GM18517 (cell line): Measurements from ENCODE around the gene CHPT1.
"Not testable (repeated sequence)": the region's sequence is repeated elsewhere in the genome, so short reads cannot be mapped to it uniquely, and the experiment has no call there.

Source experiments
- ATAC-seq: cut with Tn5 transposase; IDR thresholded peaks from one replicate; pipeline ENCODE4 v1.9.1; 2021; ENCODE audit warnings: mild to moderate bottlenecking, moderate library complexity; ENCODE audit not compliant: unreplicated experiment

Gene CHPT1

DNA sequence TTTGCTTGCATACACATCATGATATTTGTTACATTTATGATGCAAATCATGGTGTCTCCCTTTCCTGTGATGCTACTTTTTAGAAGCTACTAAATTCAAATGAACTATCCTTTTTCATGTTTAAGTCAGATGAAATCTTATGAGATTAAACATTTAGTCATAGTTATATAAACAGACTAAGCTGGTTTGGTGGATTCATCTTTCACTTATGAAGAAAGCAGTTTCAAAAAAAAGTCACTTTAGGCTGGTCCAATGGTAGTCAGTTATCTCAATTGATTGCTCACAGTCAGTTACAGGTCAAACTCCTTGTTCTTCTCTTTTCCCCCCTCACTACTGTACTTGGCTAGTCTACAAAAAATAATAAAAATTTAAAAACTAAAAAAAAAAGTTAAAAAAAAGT lies 22.1 kb downstream of the CHPT1 start:
- ATAC-seq, result no peak

DNA sequence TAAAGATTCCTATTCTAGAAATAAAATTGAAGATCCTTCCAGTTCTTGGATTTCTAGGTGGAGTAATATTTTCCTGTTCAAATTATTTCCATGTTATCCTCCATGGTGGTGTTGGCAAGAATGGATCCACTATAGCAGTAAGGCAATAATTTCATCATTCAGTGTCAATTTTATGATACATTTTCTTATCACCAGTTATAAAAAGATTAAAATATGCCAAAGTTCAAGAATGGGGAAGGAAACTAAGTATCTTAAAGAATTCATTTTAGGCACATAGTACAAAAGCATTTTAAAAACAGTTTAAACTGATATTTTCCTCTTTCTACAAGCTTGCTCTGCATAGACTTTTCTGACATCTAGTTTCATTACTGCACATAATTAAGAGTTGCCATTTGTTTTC lies 22.7 kb downstream of the CHPT1 start:
- no peak for ATAC-seq

GRCh38 chr12:101722392-101722791 lies 25.0 kb downstream of the CHPT1 start:
- ATAC-seq, result no peak

- no peak for ATAC-seq
Observed at GRCh38 chr12:101727098-101727497, 29.7 kb downstream of the CHPT1 start.

DNA sequence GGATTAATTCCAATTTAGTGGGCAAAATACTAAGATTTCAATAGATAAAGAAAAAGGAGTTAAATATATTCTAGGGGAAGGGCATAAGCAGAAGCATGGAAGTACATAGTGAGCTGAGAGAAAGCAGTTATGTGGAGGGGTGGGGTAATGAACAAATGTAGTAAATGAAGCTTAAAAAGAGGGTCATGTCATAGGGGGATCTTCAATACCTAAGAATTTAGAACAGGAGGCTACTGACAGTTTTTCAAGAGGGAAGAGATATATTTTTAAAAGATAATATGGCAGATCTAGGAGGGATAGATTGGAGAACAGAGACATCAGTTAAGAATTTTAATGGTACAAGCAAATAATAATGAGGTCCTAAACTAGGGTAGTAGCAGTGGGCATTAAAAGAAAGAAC lies 32.4 kb downstream of the CHPT1 start:
- no peak for ATAC-seq

GRCh38 chr12:101732318-101732717 lies 34.9 kb downstream of the CHPT1 start:
- no peak for ATAC-seq

DNA sequence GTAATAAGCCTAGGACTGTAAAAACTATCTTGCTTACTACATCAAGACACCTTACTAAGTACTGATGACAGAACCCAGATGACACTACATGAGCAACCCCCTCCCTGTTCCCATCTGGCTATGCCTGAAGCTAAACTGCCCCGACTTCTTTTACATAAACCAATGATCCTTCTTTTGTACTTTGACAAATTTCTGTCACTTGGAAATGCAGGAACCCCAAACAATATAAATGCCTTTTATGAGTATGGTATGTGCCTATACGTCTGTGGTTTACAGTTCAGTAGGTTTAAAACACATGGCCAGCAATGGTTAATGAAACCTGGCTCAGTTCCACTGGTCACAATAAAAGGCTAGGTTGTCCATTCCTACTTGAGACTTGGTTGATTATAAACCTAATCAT lies 35.7 kb downstream of the CHPT1 start:
- ATAC-seq, result no peak

DNA sequence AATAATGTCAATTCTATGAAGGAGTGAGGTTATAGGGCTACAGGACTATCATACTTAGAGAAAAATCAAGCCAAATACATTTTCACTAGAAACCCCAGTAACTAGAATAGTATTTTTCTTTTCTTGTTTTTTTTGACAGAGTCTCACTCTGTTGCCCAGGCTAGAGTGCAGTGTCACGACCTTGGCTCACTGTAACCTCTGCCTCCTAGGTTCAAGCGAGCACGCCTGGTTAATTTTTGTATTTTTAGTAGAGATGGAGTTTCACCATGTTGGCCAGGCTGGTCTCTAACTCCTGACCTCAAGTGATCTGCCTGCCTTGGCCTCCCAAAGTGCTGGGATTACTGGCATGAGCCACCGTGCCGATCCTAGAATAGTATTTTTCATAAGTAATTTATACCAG lies 37.0 kb downstream of the CHPT1 start:
- not testable (repeated sequence) for ATAC-seq

DNA sequence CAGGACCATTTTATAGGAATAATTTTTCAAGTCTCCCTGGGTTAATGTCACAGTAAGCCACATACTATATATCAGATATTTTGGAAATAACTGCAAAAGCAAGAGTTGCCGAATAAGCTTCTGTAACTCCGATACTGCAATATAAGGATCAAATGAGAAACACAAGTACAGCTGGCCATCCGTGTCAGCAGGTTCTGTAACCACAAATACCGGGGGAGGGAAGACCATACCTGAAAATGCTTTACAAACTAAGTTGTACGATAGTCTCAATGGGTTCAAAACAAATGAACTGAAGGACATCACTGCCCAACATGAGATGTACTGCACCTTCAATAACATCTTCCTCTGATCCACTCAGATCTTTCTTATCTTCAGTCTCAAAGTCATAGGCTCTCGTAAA lies 40.0 kb downstream of the CHPT1 start:
- ATAC-seq, result no peak

DNA sequence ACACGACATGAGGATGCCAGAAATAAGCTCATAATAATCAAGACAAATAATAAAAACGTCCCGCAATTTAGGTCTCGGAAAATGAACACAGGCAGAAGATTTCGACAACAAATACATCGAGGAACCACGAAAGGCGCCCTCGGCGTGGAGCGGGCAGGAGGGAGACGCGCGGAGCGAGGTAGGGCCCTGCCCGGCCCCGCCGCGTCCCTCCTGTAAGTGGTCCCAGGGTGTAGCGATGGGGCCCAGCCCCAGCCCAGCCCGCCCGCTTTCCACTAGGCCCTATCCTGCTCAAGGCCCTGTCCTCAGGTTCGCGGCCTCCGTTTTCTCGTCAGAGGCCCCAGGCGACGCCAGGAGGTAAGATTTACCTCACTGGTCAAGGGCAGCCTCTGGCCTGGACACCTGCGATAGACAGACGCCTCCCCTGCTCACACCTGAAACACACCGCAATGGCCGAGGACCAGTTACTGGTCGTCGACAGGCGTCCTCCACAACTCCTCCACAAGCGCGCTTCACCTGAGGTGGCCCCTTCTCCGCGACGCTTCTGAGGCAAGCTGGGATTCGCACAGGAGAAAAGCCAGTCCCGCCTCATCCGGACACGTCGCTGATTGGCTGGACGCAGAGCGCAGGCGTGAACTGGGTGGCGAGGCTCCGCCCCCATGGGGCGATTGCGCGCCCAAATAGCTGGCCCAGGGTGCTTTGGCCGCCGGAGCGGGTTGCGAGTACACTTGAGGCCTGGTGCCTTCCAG lies 41.7 kb downstream of the CHPT1 start, which contains the start of gene SYCP3:
TSS of gene SYCP3 (minus strand) at position 543 of the 746 bp plus-strand sequence. CDS start 1,527 bp downstream, outside the sequence.
- no peak for ATAC-seq

- no peak for ATAC-seq
Observed at GRCh38 chr12:101740566-101740965, 43.1 kb downstream of the CHPT1 start.

GRCh38 chr12:101740980-101741379 lies 43.5 kb downstream of the CHPT1 start:
- ATAC-seq, result no peak

DNA sequence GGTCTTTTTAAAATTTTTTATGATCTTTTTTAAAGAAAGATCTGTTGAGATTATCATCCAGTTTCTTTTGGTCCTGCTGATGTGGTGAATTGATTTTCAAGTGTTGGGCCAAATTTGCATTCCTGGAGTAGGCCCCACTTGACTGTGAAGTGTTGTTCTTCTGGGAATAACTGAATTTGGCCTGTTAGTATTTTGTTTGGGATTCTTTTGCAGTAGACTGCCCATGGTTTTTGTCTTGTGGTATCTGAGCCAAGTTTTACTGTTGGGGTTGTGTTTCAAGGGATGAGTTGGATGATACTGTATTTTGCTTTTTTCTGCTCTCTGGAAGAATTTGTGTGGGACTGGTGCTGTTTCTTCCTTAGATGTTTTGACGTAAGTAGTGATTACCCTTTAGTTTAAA lies 45.8 kb downstream of the CHPT1 start:
- no peak for ATAC-seq

- ATAC-seq, result peak; percentile 95
Observed at GRCh38 chr12:101743724-101744472, 46.5 kb downstream of the CHPT1 start.

DNA sequence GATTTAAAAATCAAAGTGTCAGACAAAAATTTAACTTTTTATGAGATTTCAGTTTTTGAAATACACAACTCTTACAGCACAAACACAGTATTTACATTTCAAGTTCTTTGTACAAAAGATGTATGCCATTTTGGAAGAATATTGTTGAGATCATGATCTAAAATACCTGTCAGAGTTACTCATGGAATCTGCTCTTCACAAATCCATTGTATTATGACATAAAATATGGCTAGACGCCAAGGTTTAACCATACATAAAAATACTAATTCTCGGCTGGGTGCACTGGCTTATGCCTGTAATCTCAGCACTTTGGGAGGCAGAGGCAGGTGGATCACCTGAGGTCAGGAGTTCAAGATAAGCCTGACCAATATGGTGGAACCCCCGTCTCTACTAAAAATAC lies 48.0 kb downstream of the CHPT1 start:
- no peak for ATAC-seq

DNA sequence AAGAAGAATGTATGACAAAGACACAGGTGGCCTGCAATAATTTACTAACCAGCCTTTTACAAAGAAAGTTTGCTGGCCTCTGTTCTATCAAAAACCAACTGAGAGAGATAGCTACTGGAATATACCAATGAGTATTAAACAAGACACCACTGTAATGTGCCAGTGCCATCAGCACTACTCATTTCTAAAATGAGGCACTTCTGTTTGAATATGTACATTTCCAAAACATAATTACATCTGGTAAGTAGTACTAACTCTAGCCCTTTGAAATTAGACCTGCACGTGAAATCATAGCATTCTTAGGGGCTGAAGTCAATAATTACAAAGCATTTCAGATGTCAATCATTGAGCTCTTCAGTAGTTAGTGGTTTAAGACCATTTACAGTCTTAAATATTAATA lies 48.8 kb downstream of the CHPT1 start:
- ATAC-seq, result no peak

GRCh38 chr12:101746661-101747060 lies 49.2 kb downstream of the CHPT1 start:
- ATAC-seq, result no peak

GRCh38 chr12:101747697-101748096 lies 50.3 kb downstream of the CHPT1 start:
- ATAC-seq, result no peak

DNA sequence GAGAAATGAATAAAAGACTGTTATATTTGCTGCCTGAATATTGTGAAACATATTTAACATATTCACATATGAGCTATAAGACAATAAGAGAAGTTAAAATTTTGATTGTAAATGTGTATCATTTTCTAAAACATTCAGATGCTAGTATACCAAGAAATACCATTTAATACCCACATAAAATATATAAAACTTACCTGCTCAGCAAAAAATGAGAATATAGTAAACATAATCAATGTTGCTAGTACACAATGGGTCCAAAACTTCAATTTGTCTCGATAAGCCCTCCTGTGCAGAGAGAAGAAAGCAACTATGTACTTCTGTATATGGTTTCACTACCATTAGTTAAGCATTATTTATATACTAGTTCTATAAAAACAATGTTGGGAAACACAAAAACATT lies 51.5 kb downstream of the CHPT1 start:
- ATAC-seq, result no peak

GRCh38 chr12:101749657-101750056 lies 52.2 kb downstream of the CHPT1 start:
- ATAC-seq, result no peak

DNA sequence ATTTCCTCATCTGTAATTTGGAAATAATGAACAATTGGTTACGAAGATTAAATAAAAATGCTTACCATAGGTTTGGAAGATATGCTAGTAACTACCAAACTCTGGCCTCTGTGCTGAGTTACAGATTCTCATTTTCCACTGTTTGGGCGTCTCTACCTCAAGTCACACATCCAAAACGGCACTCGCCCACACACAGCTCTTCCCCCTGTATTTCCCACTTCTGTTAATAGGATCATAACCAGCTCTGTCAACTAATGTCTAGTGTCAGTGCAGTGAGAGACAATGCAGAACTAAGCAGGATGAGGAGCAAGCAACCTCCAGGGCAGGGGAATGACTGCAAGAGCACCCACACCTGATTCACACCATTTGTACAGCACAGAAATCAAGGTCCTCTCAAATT lies 52.7 kb downstream of the CHPT1 start:
- no peak for ATAC-seq

GRCh38 chr12:101759396-101760047 lies 62.1 kb downstream of the CHPT1 start:
- ATAC-seq, result no peak
